Neural progenitor cell (in vitro differentiated cells): ENCODE measurements around the gene FN3KRP.
A peak's percentile ranks its signal among the peaks of the same experiment; 100 is the strongest.

Experiments used
- EZH2 ChIP-seq: fragments of 200-600 bp; sonication (generic); IDR thresholded peaks from 2 replicates; pipeline ENCODE4 v1.6.1; 2017; ENCODE audit warnings: antibody characterized with exemption, mild to moderate bottlenecking, moderate library complexity
- EZH2phosphoT487 ChIP-seq: fragments of 200-600 bp; sonication (generic); IDR thresholded peaks from 2 replicates; pipeline ENCODE4 v1.6.1; 2017; ENCODE audit warnings: antibody characterized with exemption
- TF ChIP-seq, protein P1 (sequence below): fragments of 200-600 bp; sonication (generic); IDR thresholded peaks from 2 replicates; pipeline ENCODE4 v1.5.1; 2017; ENCODE audit warnings: antibody characterized with exemption, mild to moderate bottlenecking

DNA sequence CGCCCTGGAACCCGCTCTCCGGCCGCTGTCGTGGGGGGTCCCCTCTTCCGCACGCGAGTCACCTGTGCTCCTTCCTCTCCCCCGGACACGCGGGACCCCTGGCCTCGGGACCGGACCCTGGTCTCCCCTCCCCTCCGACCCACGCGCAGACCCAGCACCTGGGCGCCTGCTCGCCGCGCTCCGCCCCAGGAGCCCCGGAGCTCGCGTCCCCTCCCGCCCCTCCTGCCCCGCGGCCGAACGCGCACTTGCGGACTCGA is 18.8 kb upstream of the FN3KRP start:
- TF ChIP-seq, protein P1, sequence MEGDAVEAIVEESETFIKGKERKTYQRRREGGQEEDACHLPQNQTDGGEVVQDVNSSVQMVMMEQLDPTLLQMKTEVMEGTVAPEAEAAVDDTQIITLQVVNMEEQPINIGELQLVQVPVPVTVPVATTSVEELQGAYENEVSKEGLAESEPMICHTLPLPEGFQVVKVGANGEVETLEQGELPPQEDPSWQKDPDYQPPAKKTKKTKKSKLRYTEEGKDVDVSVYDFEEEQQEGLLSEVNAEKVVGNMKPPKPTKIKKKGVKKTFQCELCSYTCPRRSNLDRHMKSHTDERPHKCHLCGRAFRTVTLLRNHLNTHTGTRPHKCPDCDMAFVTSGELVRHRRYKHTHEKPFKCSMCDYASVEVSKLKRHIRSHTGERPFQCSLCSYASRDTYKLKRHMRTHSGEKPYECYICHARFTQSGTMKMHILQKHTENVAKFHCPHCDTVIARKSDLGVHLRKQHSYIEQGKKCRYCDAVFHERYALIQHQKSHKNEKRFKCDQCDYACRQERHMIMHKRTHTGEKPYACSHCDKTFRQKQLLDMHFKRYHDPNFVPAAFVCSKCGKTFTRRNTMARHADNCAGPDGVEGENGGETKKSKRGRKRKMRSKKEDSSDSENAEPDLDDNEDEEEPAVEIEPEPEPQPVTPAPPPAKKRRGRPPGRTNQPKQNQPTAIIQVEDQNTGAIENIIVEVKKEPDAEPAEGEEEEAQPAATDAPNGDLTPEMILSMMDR = no peak
- peak; percentile 88 for TF ChIP-seq EZH2
- TF ChIP-seq EZH2phosphoT487 = peak; percentile 74
